CD4-positive, alpha-beta T cell (primary cell): ENCODE results near the gene GGPS1. TPM values are rescaled to one million over a fixed set of nuclear protein-coding genes. Genes with fewer than 3 reads are reported as not detected.
A peak's percentile ranks its signal among the peaks of the same experiment; 100 is the strongest.

Experiments used
- ATAC-seq: fragments of 200-7000 bp; cut with Tn5 transposase; one replicate; pipeline ENCODE4 v1.10.0; 2022; ENCODE audit warnings: mild to moderate bottlenecking; ENCODE audit not compliant: poor library complexity
- CTCF ChIA-PET: fragments of 350-600 bp; sonication (Branson Sonifier 250); formaldehyde crosslinking; loops from one replicate; lab custom pipeline; 2021; ENCODE audit warnings: antibody characterized with exemption, inconsistent platforms; lab: Charles Lee
- POLR2A ChIA-PET: fragments of 350-600 bp; sonication (Branson Sonifier 250); formaldehyde crosslinking; loops from one replicate; lab custom pipeline; 2021; ENCODE audit warnings: antibody characterized with exemption, inconsistent platforms; lab: Charles Lee
- DNase-seq, 14 experiments: peaks; one replicate each; pipeline ENCODE4 v3.0.0-alpha.2; 2013 to 2020; ENCODE audit warnings: mixed read lengths in 2 of 14
- H3K27ac ChIP-seq, 2 donors: one replicate each; pipeline versions ENCODE4 v1.5.1 to v1.7.0; 2013; ENCODE audit warnings: low read length in 2 of 2, low read depth in 1 of 2, mild to moderate bottlenecking in 1 of 2
- H3K27me3 ChIP-seq, 2 experiments: 1 replicate in 1 of 2; 2 replicates in 1 of 2; pipeline versions ENCODE4 v1.6.1 to v1.7.0; 2013; ENCODE audit warnings: low read length in 2 of 2, control low read depth in 1 of 2, mild to moderate bottlenecking in 1 of 2, moderate library complexity in 1 of 2; ENCODE audit not compliant: insufficient read depth in 2 of 2, control insufficient read depth in 1 of 2
- H3K36me3 ChIP-seq: one replicate; pipeline ENCODE4 v1.6.1; 2013; ENCODE audit warnings: low read length, control low read depth; ENCODE audit not compliant: insufficient read depth
- H3K4me1 ChIP-seq: one replicate; pipeline ENCODE4 v1.6.1; 2013; ENCODE audit warnings: low read length, control low read depth; ENCODE audit not compliant: insufficient read depth
- H3K4me3 ChIP-seq: one replicate; pipeline ENCODE4 v1.5.1; 2013; ENCODE audit warnings: mild to moderate bottlenecking, low read length, moderate library complexity
- H3K9me3 ChIP-seq, 2 experiments: 1 replicate in 1 of 2; 2 replicates in 1 of 2; pipeline versions ENCODE4 v1.6.1 to v1.7.0; 2013; ENCODE audit warnings: low read length in 2 of 2, mild to moderate bottlenecking in 2 of 2, control low read depth in 1 of 2, moderate library complexity in 1 of 2; ENCODE audit not compliant: control insufficient read depth in 1 of 2, insufficient read depth in 1 of 2
- H3K27ac Mint-ChIP-seq: one replicate; pipeline ENCODE4 v1.8.0; 2020; ENCODE audit warnings: mixed read lengths
- H3K27me3 Mint-ChIP-seq: one replicate; pipeline ENCODE4 v1.8.0; 2021; ENCODE audit warnings: mixed read lengths
- H3K36me3 Mint-ChIP-seq: one replicate; pipeline ENCODE4 v1.8.0; 2021; ENCODE audit warnings: low read depth, mixed read lengths
- H3K4me1 Mint-ChIP-seq: one replicate; pipeline ENCODE4 v1.8.0; 2021; ENCODE audit warnings: low read depth, mixed read lengths
- H3K4me3 Mint-ChIP-seq: one replicate; pipeline ENCODE4 v1.8.0; 2020; ENCODE audit warnings: mild to moderate bottlenecking, mixed read lengths
- H3K9me3 Mint-ChIP-seq: one replicate; pipeline ENCODE4 v1.8.0; 2020; ENCODE audit warnings: mixed read lengths
- intact Hi-C, 2 experiments: fragments of 100-400 bp; cut with DNase I in 1 of 2; cut with micrococcal nuclease in 1 of 2; formaldehyde crosslinking; loops; one replicate each; pipeline versions ENCODE4 v1.15.1 to v1.9.0; 2023 to 2025; cut with DNase I, micrococcal nuclease
- polyA plus RNA-seq, 2 donors: library from polyadenylated mRNA; unstranded; fragments of 120-200 nt; gene quantifications; one replicate each; pipeline ENCODE4 v1.2.1, GENCODE V29; 2013
- total RNA-seq, 174 experiments: library from RNA in 2 of 174; stranded (reverse) in 2 of 174; gene quantifications; one replicate each; pipeline ENCODE4 v1.2.3 and lab custom pipeline; 2021 to 2026
- TF ChIP-seq, protein P1 (sequence below): fragments of 200-600 bp; IDR thresholded peaks from one replicate; pipeline ENCODE4 v1.8.0; 2022; ENCODE audit warnings: antibody characterized with exemption, mild to moderate bottlenecking

GGPS1 gene
- total RNA-seq (10 to 100 TPM; 20.6 to 20.9 TPM), total RNA-seq (lab: John Stamatoyannopoulos, UW) (5.7 to 22.9 (median 12.2) reads per million in 172 experiments)
- polyA plus RNA-seq (2013, experiment 1 of 2), result 33.6 TPM
- 33.6 TPM for polyA plus RNA-seq (2013, experiment 2 of 2)

DNA sequence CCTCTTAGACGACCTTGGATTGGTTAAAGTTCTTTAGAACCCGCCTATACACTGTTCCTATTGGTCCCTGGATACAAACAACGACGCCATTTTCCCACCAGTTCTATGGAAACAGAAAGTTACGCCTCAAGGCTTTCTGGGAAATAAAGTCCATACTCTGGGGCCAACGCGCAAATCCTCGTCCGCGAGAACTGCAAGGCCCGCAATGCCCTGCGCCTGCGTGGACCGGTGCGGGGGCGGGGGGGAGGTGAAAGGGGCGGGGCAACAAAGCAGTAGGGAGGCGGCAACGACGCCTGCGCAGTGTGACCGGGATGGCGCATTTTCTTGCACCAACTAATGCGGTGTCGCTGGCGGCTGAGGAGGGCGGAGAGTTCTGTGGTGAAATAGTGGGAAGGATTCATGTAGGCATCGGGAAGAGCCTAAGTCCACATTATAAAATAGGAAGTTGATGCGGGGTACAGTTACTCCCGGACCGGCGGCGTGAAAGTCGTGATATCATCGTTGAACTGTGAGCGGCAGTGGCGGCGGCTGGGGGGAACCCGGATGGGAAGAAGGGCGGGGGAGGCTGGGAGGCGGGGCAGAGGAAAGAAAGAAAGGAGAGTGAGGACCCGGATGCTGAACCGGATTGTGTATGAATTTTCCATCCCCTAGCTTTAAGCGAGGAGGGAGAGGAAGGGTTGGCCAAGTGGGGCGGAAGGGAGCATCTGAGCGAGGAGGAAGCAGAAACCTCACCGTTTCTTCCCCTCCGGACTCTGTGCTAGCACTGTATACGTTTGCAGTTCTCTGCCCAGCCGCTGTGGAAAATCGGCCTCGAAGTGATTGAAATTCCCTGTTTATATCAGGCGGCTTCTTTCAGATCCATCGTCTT lies at the start of gene GGPS1:
Gene GGPS1 (plus strand): TSS at position 300 of the 868 bp plus-strand sequence. CDS start 6,695 bp downstream, outside the sequence.
- ATAC-seq (peak; percentile 78), DNase-seq (peak; percentile 96 to 100 (median 99))
- H3K36me3 ChIP-seq, result no peaks in the 10 kb centered on the region
- H3K27me3 Mint-ChIP-seq, result no peaks in the 10 kb centered on the region
- no peak within 1 kb of the TSS for H3K27ac Mint-ChIP-seq
- peak within 1 kb of the TSS; percentile 97 for H3K4me3 ChIP-seq
- intact Hi-C loops, result loop anchor here (1.0 to 10.0 kb wide), 10 partner anchors 18 to 954 kb away; partner anchors contain the start of genes B3GALNT2 (in 1 of the 2), COA6 (in 1 of the 2), RBM34 (in 1 of the 2) and TBCE (in 1 of the 2)
- CTCF ChIA-PET, result interaction anchor here (1.1 to 1.5 kb wide), 4 partner anchors 9 to 75 kb away, joined by 3 to 4 read pairs (median 3); no protein-coding TSS in a partner anchor
- TF ChIP-seq, protein P1, sequence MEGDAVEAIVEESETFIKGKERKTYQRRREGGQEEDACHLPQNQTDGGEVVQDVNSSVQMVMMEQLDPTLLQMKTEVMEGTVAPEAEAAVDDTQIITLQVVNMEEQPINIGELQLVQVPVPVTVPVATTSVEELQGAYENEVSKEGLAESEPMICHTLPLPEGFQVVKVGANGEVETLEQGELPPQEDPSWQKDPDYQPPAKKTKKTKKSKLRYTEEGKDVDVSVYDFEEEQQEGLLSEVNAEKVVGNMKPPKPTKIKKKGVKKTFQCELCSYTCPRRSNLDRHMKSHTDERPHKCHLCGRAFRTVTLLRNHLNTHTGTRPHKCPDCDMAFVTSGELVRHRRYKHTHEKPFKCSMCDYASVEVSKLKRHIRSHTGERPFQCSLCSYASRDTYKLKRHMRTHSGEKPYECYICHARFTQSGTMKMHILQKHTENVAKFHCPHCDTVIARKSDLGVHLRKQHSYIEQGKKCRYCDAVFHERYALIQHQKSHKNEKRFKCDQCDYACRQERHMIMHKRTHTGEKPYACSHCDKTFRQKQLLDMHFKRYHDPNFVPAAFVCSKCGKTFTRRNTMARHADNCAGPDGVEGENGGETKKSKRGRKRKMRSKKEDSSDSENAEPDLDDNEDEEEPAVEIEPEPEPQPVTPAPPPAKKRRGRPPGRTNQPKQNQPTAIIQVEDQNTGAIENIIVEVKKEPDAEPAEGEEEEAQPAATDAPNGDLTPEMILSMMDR, result peak; percentile 34
- no peaks in the 10 kb centered on the region for H3K9me3 ChIP-seq
- H3K27ac ChIP-seq, result peak within 1 kb of the TSS; percentile 96 to 98
- H3K9me3 Mint-ChIP-seq, result no peaks in the 10 kb centered on the region
- peaks cover 17% of the 10 kb centered on the region for H3K4me1 ChIP-seq
- POLR2A ChIA-PET, result interaction anchor here (0.5 to 2.0 kb wide), 20 partner anchors 8 to 723 kb away, joined by 3 to 11 read pairs (median 3); partner anchors contain the start of genes B3GALNT2, RBM34, TBCE and TOMM20
- no peak within 1 kb of the TSS for H3K4me3 Mint-ChIP-seq
- peaks cover 23% of the 10 kb centered on the region for H3K4me1 Mint-ChIP-seq
- H3K36me3 Mint-ChIP-seq, result peaks cover 37% of the 10 kb centered on the region
- no peaks in the 10 kb centered on the region for H3K27me3 ChIP-seq

DNA sequence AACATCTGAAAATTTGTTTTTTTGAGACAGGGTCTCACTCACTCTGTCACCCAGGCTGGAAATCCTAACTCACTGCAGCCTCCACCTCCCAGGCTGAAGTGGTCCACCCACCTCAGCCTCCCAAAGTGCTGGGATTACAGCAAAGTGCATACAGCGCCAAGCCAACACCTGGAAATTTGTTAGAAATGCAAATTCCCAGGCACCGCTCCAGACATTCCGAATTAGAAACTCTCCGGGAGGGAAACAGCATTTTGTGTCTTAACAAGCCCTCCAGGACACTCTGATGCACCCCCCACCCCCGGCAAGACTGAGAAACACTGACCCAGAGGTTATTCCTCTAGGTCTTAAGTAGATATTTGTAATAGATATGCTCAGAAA lies 49.5 kb upstream of the GGPS1 start:
- intact Hi-C loops, result no loop called here
- Mint-ChIP-seq H3K9me3 (no peaks in the 10 kb centered on the region), H3K4me3 (no peak overlapping the region), H3K27ac (peak overlapping the region; percentile 39), H3K27me3 (no peaks in the 10 kb centered on the region), H3K36me3 (peaks cover 9% of the 10 kb centered on the region), H3K4me1 (peaks cover 79% of the 10 kb centered on the region)
- ATAC-seq (no peak), DNase-seq (no peak)
- Histone ChIP-seq H3K4me3 (no peak overlapping the region), H3K36me3 (no peaks in the 10 kb centered on the region), H3K27ac (no peak overlapping the region), H3K9me3 (peaks cover 0 to 4% of the 10 kb centered on the region in 2 experiments), H3K27me3 (no peaks in the 10 kb centered on the region), H3K4me1 (peaks cover 56% of the 10 kb centered on the region)
- TF ChIP-seq, protein P1, result no peak
- POLR2A ChIA-PET, result interaction anchor here (0.6 kb wide), 1 partner anchor 48 kb away, joined by 3 read pairs; no protein-coding TSS in a partner anchor
- CTCF ChIA-PET, result interaction anchor here (1.4 kb wide), 1 partner anchor 26 kb away, joined by 3 read pairs; no protein-coding TSS in a partner anchor

DNA sequence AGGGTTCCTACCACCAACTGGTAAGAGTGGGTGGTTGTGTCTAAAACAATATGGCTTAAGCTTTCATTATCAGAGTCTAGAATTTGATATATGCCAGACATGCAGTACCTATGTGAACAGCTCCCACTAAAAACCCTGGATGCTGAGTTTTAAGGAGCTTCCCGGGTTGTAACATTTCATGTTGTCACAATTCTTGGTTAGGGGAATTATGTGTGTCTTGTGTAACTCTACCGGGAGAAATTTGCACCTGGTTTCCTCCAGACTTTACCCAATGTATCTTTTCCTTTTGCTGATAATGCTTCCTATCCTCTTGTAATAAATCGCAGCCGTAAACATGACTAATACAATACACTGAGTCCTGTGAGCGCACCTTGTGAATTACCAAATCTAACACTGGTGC lies 48.7 kb upstream of the GGPS1 start:
- Histone ChIP-seq H3K9me3 (peaks cover 0 to 4% of the 10 kb centered on the region in 2 experiments), H3K4me3 (no peak overlapping the region), H3K27me3 (no peaks in the 10 kb centered on the region), H3K27ac (no peak overlapping the region), H3K4me1 (peaks cover 60% of the 10 kb centered on the region), H3K36me3 (no peaks in the 10 kb centered on the region)
- ATAC-seq (no peak), DNase-seq (no peak)
- Mint-ChIP-seq H3K27ac (no peak overlapping the region), H3K9me3 (no peaks in the 10 kb centered on the region), H3K4me1 (peaks cover 83% of the 10 kb centered on the region), H3K4me3 (no peak overlapping the region), H3K36me3 (peaks cover 9% of the 10 kb centered on the region), H3K27me3 (no peaks in the 10 kb centered on the region)
- ChIA-PET CTCF (interaction anchor here (1.4 kb wide), 1 partner anchor 26 kb away, joined by 3 read pairs; no protein-coding TSS in a partner anchor), POLR2A (interaction anchor here (0.6 kb wide), 3 partner anchors 13 to 174 kb away, joined by 3 to 5 read pairs (median 3); no protein-coding TSS in a partner anchor)
- intact Hi-C loops, result no loop called here
- TF ChIP-seq, protein P1, result no peak
